GM19238 (cell line): ENCODE measurements around the gene TK2.
"Not testable (repeated sequence)": the region's sequence is repeated elsewhere in the genome, so short reads cannot be mapped to it uniquely, and the experiment has no call there.

ENCODE experiments used
- DNase-seq: peaks from one replicate; pipeline ENCODE4 v3.0.0; 2011; ENCODE audit warnings: low spot score; ENCODE audit not compliant: insufficient read length

Gene TK2

DNA sequence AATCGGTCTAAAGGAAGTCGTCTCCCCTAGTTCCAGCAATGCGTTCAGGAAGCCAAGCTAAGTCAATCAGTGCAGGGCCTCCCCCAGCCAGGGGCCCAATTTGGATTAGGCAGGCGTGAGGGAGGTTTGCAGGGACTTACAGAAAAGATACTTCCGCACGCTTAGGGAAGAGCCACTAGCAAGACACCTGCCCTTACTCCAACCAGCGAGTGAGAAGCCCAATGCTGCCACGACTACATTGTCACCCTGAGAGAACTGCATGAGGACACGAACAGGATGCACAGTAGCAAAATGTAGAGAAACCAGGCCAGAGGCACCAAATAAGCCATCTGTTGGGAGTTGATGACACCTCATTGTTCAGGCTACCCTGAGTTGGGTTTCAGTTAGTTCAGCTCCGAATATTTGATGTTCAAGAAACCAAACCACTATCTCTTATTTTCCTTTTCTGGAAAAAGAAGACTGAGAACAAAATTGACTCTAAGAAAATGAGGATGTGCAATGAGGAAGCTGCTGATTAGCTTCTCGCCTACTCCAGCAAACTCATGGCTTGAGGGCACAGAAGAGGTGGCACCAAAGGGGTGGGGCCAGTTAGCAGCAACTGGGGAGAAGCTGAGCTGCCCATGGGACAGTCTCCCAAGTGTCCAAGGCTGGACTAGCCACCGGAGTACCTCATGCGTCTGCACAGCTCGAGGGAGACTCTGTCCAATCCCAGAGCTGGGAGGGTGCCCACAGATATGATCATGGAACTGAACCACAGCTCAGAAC, 29.3 kb downstream of the TK2 start:
- DNase-seq: no peak

DNA sequence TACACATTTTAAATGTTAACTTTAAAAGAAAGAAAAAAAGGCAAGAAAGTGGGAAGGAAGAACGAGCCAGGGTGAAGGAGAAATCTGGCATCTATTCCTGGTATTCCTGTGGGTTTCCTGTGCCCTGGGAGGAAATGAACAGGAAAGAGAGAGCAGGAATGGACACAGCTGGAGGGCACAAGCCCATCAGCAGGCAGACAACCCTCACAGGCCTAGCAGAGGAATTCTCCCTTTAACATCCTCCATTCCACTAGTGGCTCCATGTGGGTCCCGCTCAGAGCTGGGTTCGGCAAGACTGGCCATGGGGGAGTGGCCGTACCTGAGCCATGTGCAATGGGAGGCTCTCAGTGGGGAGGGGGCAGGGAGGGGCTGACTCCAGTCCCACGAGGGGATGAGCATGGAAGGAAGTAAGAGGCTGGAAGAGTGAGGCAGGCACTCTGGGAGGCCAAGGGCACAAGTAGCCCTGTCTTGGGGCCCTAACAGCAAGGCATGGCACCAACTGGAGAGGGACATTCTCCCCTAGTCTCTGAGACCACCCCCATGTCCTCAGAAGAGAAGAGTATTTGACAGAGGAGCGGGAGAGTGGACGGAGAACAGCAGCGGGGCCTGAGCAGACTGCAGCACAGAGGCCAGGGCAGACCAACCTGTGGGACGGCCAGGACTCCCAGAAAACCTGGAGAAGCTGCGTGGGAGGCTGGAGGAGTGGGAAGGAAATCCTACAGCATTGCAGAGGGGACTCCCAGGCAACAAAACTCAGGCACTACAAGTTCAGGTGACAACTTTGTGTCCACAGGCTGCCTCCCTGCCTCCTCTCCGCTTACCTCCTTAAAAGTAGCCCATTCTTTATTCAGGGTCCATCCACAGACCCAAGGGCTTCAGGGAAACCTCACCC, 30.2 kb downstream of the TK2 start:
- no peak for DNase-seq

DNA sequence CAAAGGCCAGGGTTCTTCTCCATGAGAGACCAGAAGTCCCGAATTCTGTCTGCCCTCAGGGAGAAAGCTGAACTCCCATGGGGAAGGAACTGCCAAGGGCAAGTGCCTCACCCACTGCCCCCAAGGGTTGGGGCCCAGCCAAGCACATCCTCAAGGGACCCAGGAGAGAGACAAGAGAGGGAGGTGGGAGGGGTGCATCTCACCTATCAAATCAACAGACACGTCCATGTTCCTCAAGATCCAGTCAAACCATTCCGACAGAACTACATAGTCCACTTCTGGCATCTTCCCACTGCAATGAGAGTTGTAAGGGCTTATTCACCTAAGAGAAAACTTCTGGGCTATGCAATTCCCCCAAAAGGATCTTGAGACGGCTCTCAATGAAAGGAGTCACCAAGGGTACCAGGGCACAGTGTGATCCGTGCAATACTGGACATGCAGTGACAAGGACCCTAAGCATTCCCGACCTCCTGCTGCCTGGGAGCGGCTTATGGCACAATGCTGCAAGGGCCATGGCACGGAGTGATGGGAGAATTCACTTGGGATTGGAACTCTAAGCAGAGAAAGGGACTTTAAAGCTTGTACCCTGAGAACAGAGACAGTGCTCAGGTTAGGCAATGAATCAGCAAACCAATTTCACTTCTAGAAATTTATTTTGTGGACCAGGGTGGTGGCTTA, 32.2 kb downstream of the TK2 start:
- DNase-seq: no peak

GRCh38 chr16:66516808-66517585, 32.9 kb downstream of the TK2 start:
- peak; percentile 93 for DNase-seq

DNA sequence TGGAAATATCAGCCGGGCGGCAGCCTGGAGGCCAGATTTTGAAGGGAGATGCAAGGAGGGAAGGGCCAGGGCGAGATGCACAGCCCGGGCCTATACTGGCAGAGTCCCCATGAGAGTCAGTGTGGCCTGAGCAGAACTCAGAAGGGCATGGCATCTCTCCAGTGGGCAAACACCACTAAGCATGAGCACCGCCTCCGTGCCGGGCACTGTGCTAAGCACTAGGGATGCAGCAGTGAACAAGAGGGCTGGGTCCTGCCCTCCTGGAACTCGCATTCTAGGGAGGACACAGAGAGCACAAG, 33.5 kb downstream of the TK2 start:
- DNase-seq: no peak

DNA sequence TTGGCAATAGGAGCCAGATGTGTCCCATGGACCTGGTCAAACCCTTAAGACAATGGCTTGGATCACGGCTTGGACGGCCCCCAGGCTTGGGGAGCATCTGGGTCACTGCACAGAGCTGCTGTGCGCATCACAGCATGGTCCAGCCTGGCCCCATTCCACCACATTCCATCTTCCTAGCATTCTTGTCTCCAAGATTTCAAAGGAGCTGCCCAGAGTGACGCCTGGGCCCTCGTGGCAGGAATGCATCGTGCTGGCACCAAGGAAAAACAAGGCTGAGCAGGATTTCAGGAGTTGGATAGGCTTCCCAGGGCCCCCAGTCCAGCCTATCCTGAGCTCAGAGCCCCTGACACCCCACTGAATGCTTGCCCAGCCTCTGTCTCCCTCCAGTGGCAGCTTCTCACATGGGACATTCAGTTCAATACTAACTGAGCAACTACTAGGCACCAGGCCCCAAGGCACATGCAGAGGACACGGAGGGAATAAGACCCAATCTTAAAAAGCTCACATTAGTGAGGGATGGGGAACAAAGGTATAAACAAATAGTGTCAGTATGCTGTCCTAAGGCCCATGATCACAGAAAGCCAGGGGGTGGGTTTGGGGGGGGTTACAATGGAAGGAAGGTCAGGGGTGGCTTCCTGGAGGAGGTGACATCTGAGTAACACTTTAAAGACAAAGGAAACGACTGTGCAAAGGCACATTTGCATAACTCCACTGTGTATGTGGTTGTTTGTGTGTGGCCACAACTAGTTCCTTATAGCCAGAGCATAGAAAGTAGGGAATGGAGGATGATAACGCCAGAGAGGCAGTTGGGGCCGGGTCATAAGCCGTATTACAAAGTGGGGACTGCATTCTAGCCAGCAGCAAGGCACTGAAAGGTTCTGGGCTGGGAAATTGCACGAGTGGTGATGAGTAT, 34.1 kb downstream of the TK2 start:
- no peak for DNase-seq

DNA sequence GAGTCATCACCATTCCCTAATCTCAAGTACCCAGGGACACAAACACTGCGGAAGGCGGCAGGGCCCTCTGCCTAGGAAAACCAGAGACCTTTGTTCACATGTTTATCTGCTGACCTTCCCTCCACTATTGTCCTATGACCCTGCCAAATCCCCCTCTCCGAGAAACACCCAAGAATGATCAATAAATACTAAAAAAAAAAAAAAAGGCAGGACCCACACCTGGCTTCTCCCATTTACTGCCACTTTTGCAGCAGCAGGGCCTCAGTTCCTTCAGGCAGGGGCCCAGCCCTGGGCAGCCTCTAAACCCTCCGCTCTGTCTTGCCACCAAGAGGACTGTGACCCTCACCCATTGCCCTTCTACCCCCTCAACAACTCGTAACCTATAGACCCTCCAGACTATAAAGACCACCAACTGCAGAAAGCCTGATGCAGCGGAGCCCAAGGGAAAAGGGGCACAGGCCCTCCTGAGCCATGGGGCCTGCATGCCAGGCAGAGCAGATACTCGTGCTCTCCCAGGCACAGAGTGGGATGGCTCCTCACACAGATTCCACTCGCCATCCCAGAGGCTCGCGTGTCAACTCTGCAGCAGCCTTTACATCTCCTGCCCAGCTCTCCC, 34.8 kb downstream of the TK2 start:
- not testable (repeated sequence) for DNase-seq

DNA sequence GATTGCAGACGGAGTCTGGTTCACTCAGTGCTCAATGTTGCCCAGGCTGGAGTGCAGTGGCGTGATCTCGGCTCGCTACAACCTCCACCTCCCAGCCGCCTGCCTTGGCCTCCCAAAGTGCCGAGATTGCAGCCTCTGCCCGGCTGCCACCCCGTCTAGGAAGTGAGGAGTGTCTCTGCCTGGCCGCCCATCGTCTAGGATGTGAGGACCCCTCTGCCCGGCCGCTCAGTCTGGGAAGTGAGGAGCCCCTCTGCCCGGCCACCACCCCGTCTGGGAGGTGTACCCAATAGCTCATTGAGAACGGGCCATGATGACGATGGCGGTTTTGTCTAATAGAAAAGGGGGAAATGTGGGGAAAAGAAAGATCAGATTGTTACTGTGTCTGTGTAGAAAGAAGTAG, 35.5 kb downstream of the TK2 start:
- DNase-seq: not testable (repeated sequence)

- no peak for DNase-seq
Observed at GRCh38 chr16:66513111-66513723, 36.7 kb downstream of the TK2 start.

GRCh38 chr16:66512272-66513110, 37.4 kb downstream of the TK2 start:
- DNase-seq: no peak

DNA sequence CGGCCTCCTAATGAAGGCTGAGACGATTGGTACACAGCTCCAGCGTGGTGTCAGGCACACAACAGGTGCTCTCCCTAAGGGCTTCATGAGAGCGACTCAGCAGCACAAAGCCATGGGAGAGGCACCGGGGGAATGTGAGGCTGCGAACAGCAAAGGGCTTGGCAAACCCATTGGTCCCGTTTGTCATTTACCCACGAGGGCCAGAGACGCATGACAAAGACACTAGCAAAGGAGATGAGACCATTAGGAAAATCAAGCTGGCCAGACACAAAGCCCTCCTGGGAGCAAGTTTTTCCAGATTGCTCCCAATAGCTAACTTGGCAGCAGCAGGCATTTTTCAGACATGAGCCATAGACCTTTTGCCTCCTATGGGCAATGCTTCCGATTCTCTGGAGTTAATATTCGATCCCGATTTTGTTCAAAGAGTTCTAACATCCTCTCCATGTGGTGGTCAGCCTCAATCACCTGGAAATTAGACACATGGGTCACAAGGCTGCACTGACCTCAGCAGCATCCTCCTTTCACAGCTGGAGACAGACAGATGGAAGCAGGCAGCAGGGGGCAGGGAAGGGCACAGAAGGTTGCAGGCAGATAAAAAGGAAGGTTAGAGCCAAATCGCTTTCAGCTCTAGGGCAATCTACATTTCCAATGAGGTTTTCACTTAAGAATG, 38.2 kb downstream of the TK2 start:
- DNase-seq: no peak

DNA sequence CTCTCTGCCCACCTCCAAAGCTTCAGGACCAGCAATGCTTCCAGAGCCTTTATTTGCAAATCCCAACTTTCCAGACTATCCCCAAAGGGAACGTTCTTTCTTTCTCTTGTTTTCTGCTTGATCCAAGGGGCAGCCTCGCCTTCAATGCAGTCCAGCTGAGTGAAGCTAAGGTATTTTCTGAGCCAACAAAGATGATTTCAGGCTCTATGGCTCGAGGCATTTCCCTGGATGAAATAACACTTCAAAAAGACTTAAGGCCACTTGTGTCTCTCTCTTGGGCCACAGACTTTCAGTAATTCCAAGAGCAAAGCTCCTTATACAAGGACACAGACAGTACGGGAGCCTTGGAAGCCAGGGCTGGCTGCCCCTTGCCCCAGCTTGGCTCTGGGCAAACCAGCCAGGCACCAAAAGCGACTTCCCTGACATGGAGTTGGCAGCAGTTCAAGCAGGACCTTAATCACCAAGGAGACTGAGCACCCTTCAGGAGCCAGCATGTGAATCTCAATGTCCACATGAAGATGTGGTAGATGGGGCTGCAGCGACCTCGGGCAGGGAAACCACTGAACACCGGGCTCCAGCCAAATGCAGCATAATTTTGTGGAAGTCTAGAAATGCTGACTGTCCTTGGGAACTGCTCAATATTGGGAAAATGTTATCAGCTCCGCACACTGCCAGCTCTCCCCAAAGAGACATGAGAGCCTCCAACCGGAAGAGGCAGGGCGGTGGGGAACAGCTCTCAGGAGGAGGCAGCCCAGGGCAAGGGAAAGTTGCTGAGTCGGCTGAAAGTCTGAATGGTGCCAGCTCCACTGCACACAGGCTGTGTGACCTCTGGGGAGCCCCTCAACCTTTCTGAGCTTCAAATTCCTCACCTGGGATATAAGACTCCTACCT, 39.0 kb downstream of the TK2 start:
- DNase-seq: no peak

DNA sequence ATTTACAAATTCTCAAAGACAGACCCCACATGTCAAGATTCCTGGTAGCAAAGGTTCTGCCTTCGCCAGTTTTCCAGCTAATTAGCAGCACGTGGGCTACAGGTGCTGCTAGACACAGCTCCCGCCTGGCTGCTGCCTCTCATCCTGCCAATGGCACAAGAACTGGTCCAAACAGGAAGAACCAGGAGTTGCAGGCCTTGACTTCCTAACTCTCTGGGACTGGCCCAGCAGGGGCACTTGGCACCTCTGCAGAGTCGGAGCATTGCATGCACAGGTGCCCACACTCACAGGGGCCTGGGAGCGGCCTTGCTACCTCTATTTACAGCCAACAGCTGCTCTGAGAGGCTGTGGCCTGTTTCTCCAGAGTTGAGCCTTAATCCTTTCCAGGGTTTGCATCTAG, 39.6 kb downstream of the TK2 start:
- no peak for DNase-seq

DNA sequence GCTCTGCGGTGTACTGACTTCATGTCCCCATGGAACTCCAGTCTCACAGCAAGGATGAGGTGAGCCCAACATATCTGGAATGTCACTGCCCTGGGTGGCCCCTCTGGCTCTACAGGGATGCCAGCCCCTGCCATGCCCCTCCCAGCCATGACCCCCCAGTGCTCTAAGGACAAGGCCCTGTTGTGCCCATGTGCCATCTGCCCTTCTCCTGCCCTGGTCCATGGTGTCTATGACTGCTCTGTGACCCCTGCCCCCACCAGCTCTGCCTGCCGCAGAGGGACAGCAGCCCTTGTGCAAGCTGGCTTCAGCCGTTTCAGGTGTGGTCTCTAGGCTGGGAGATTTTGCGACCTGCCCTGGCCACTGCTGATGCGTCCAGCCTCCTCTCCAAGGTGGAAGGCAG, 40.3 kb downstream of the TK2 start:
- no peak for DNase-seq

GRCh38 chr16:66508914-66509496, 40.9 kb downstream of the TK2 start:
- no peak for DNase-seq

GRCh38 chr16:66508248-66508913, 41.5 kb downstream of the TK2 start:
- no peak for DNase-seq
